ENCODE results near the gene LRRC3C.
A peak's percentile ranks its signal among the peaks of the same experiment; 100 is the strongest.
"Not testable (repeated sequence)": the region's sequence is repeated elsewhere in the genome, so short reads cannot be mapped to it uniquely, and the experiment has no call there.

The LRRC3C gene, protein sequence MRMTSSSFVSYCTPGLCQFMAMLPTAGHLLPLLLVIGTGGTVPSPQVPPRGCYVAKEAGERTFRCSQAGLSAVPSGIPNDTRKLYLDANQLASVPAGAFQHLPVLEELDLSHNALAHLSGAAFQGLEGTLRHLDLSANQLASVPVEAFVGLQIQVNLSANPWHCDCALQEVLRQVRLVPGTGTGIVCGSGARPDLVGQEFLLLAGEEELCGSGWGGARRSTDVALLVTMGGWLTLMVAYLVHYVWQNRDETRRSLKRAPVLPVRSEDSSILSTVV

DNA sequence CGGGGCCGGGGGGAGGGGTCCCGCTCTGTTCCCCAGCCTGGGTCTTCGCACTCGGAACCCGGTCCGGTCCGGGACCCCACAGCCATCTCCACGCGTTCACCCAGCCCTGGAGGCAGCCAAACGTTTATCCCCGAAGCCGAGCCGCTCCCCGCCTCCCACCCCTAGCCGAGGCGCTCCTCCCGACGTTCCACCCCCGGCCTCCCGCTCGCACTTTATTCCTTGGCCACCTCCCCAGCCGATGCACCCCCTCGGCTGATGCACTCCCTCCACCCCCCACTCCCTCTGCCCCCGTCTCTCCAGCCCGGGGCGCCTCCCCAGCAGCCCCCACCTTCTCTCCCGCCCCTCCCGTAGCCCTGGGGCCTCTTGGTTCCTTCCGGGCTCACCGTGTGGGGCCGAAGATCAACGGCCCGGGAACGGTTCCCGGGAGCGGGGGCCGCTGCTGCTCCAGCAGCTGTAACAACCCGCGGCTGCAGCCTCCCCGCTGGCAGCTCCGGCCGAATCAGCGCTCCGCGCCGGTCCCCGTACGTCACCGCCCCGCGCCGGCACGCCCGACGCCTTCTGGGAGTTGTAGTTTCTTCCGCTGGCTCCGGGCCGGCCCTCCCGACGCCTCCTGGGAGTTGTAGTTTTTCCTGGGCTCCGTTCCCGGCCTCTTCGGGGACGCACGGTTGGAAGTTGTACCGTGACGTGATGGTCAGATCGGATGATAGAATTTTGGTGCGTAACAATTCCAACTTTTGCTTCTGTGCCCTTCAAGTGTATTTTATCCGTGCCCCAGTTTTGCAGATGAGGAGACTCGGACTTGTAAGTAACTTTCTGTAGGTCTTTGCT, at the start of gene LRRC3C, which contains the start of gene ORMDL3:
LRRC3C (plus strand) TSS at position 632 of the 828 bp plus-strand sequence. CDS start 13,792 bp downstream, outside the sequence.
ORMDL3 (minus strand) TSS at position 501 of the 828 bp plus-strand sequence. CDS start 3,398 bp downstream, outside the sequence.
- peak within 1 kb of the TSS; percentile 89 to 92 (median 91) for H3K4me3 Mint-ChIP-seq
- peaks cover 11% of the 10 kb centered on the region for H3K36me3 Mint-ChIP-seq (ENCODE audit: low read depth)
- no peaks in the 10 kb centered on the region for H3K27me3 Mint-ChIP-seq (ENCODE audit: low read depth)
- peak within 1 kb of the TSS; percentile 87 to 95 (median 94) for H3K27ac Mint-ChIP-seq
- TF ChIP-seq, protein P1, sequence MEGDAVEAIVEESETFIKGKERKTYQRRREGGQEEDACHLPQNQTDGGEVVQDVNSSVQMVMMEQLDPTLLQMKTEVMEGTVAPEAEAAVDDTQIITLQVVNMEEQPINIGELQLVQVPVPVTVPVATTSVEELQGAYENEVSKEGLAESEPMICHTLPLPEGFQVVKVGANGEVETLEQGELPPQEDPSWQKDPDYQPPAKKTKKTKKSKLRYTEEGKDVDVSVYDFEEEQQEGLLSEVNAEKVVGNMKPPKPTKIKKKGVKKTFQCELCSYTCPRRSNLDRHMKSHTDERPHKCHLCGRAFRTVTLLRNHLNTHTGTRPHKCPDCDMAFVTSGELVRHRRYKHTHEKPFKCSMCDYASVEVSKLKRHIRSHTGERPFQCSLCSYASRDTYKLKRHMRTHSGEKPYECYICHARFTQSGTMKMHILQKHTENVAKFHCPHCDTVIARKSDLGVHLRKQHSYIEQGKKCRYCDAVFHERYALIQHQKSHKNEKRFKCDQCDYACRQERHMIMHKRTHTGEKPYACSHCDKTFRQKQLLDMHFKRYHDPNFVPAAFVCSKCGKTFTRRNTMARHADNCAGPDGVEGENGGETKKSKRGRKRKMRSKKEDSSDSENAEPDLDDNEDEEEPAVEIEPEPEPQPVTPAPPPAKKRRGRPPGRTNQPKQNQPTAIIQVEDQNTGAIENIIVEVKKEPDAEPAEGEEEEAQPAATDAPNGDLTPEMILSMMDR (IDR thresholded peaks at IDR 0.05; ENCODE audit: unreplicated experiment in 3 of 3) = no peak
- H3K9me3 Mint-ChIP-seq = no peaks in the 10 kb centered on the region
- H3K4me1 Mint-ChIP-seq = peaks cover 37% of the 10 kb centered on the region

GRCh38 chr17:39886102-39886501, 41.4 kb upstream of the LRRC3C start:
- H3K27me3 Mint-ChIP-seq (ENCODE audit: low read depth) = peaks cover 41% of the 10 kb centered on the region
- not testable (repeated sequence) for H3K4me1 Mint-ChIP-seq; H3K36me3 Mint-ChIP-seq (ENCODE audit: low read depth)

GRCh38 chr17:39887078-39887477, 40.5 kb upstream of the LRRC3C start:
- TF ChIP-seq, protein P1 (IDR thresholded peaks at IDR 0.05; ENCODE audit: unreplicated experiment in 3 of 3) = no peak
- H3K9me3 Mint-ChIP-seq = no peaks in the 10 kb centered on the region
- H3K4me3 Mint-ChIP-seq = no peak overlapping the region
- H3K27me3 Mint-ChIP-seq (ENCODE audit: low read depth) = peaks cover 43% of the 10 kb centered on the region
- H3K36me3 Mint-ChIP-seq (ENCODE audit: low read depth) = no peaks in the 10 kb centered on the region
- H3K27ac Mint-ChIP-seq = no peak overlapping the region
- no peaks in the 10 kb centered on the region for H3K4me1 Mint-ChIP-seq

More at GRCh38 chr17:39886102-39886501, 41.4 kb upstream of the LRRC3C start:
- H3K9me3 Mint-ChIP-seq, H3K4me3 Mint-ChIP-seq, H3K27ac Mint-ChIP-seq: not testable (repeated sequence)

- peaks cover 49% of the 10 kb centered on the region for H3K27me3 Mint-ChIP-seq (ENCODE audit: low read depth)
- H3K4me3 Mint-ChIP-seq = no peak overlapping the region
- H3K27ac Mint-ChIP-seq = no peak overlapping the region
- H3K9me3 Mint-ChIP-seq = no peaks in the 10 kb centered on the region
- TF ChIP-seq, protein P1 (IDR thresholded peaks at IDR 0.05; ENCODE audit: unreplicated experiment in 3 of 3) = no peak
- H3K4me1 Mint-ChIP-seq = no peaks in the 10 kb centered on the region
- no peaks in the 10 kb centered on the region for H3K36me3 Mint-ChIP-seq (ENCODE audit: low read depth)
Observed at GRCh38 chr17:39889200-39889599, 38.3 kb upstream of the LRRC3C start.

- Mint-ChIP-seq H3K9me3 (no peaks in the 10 kb centered on the region), H3K27me3 (ENCODE audit: low read depth) (peaks cover 21% of the 10 kb centered on the region), H3K4me1 (no peaks in the 10 kb centered on the region), H3K27ac (no peak overlapping the region), H3K4me3 (no peak overlapping the region), H3K36me3 (ENCODE audit: low read depth) (no peaks in the 10 kb centered on the region)
- TF ChIP-seq, protein P1 (IDR thresholded peaks at IDR 0.05; ENCODE audit: unreplicated experiment in 3 of 3) = no peak
Observed at GRCh38 chr17:39894681-39895376, 32.7 kb upstream of the LRRC3C start.

DNA sequence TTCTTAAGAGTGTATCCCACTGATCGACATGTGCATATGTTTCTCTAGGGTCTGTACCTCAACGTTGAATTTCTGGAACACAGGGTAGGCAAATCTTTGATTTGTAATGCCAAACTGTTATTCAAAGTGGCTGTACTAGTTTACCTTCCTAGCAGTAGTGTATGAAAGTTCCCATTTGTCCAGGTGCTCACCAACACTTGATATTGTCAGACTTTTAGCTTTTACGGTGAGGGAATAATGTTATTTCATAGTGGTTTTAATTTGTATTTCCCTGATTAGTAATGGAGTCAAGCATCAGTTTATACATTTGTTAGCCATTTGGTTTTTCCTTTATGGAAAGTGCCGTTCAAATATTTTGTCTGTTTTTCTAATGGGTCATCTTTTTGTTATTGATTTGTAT, 29.4 kb upstream of the LRRC3C start:
- Mint-ChIP-seq H3K36me3 (ENCODE audit: low read depth) (no peaks in the 10 kb centered on the region), H3K27me3 (ENCODE audit: low read depth) (peaks cover 2% of the 10 kb centered on the region), H3K27ac (no peak overlapping the region), H3K4me1 (no peaks in the 10 kb centered on the region), H3K9me3 (no peaks in the 10 kb centered on the region), H3K4me3 (no peak overlapping the region)
- TF ChIP-seq, protein P1 (IDR thresholded peaks at IDR 0.05; ENCODE audit: unreplicated experiment in 3 of 3) = no peak

Data from nephron (organoid).